Activated naive CD4-positive, alpha-beta T cell (primary cell): Measurements from ENCODE around the gene MMD2.
A peak's percentile ranks its signal among the peaks of the same experiment; 100 is the strongest.
"Not testable (repeated sequence)": the region's sequence is repeated elsewhere in the genome, so short reads cannot be mapped to it uniquely, and the experiment has no call there.

Experiments
- DNase-seq, 4 experiments: peaks; one replicate each; lab custom pipeline; 2025; lab: John Stamatoyannopoulos, UW

The MMD2 gene

GRCh38 chr7:4893929-4894475 is 65.0 kb downstream of the MMD2 start:
- no peak for DNase-seq

- not testable (repeated sequence) for DNase-seq
Observed at GRCh38 chr7:4893188-4893587, 65.8 kb downstream of the MMD2 start.

- DNase-seq = not testable (repeated sequence)
Observed at GRCh38 chr7:4891522-4891921, 67.5 kb downstream of the MMD2 start.

GRCh38 chr7:4889682-4890081 is 69.3 kb downstream of the MMD2 start:
- DNase-seq = no peak

GRCh38 chr7:4888161-4888560 is 70.8 kb downstream of the MMD2 start:
- DNase-seq = no peak

GRCh38 chr7:4886671-4887070 is 72.3 kb downstream of the MMD2 start:
- DNase-seq = no peak

GRCh38 chr7:4885317-4885807 is 73.6 kb downstream of the MMD2 start:
- DNase-seq = no peak

- no peak for DNase-seq
Observed at GRCh38 chr7:4884164-4884563, 74.8 kb downstream of the MMD2 start.

GRCh38 chr7:4883372-4884144 is 75.4 kb downstream of the MMD2 start, which contains the start of gene RADIL:
RADIL (minus strand) TSS chr7:4883716; CDS start chr7:4878139, 5,577 bp downstream.
- DNase-seq = peak; percentile 56 to 82 (median 68)

- no peak for DNase-seq
Observed at GRCh38 chr7:4883033-4883371, 76.0 kb downstream of the MMD2 start.

GRCh38 chr7:4882169-4883032 is 76.6 kb downstream of the MMD2 start:
- no peak for DNase-seq

- DNase-seq = no peak
Observed at GRCh38 chr7:4880218-4880617, 78.8 kb downstream of the MMD2 start.

GRCh38 chr7:4879396-4880081 is 79.4 kb downstream of the MMD2 start:
- no peak for DNase-seq

- no peak for DNase-seq
Observed at GRCh38 chr7:4878336-4879335, 80.4 kb downstream of the MMD2 start.

GRCh38 chr7:4876586-4876985 is 82.4 kb downstream of the MMD2 start:
- DNase-seq = no peak

- DNase-seq = no peak
Observed at GRCh38 chr7:4875391-4875790, 83.6 kb downstream of the MMD2 start.

GRCh38 chr7:4873071-4873944 is 85.7 kb downstream of the MMD2 start:
- no peak for DNase-seq

- DNase-seq = no peak
Observed at GRCh38 chr7:4871930-4872675, 86.9 kb downstream of the MMD2 start.

- no peak for DNase-seq
Observed at GRCh38 chr7:4871056-4871680, 87.8 kb downstream of the MMD2 start.
